OCI-LY3 (cell line): Measurements from ENCODE around the gene TSGA10IP.

Source experiments
- EZH2phosphoT487 ChIP-seq: fragments of 200-600 bp; shearing (Covaris generic); IDR thresholded peaks from 2 replicates; pipeline ENCODE4 v1.6.1; 2018; ENCODE audit warnings: antibody characterized with exemption, mixed run types, low read depth
- TF ChIP-seq, protein P1 (sequence below): fragments of 200-600, 300-600 bp; sonication (generic); IDR thresholded peaks from 2 replicates; pipeline ENCODE4 v1.5.1; 2014; ENCODE audit warnings: antibody characterized with exemption, low read length, low read depth

DNA sequence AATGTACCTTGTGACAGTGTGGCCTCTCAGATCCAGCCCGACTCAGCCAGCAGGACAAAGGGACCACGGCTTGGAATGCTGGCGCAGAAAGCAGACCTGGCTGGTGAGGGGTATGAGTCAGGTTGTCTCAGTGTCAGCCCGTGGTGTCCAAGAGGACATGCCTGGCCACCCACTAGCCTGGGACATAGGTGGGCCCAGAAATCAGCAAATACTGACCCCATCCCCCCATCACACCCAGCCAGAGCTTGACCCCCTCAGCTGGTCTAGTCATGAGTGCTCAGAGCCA lies 61.6 kb downstream of the TSGA10IP start:
- TF ChIP-seq, protein P1, sequence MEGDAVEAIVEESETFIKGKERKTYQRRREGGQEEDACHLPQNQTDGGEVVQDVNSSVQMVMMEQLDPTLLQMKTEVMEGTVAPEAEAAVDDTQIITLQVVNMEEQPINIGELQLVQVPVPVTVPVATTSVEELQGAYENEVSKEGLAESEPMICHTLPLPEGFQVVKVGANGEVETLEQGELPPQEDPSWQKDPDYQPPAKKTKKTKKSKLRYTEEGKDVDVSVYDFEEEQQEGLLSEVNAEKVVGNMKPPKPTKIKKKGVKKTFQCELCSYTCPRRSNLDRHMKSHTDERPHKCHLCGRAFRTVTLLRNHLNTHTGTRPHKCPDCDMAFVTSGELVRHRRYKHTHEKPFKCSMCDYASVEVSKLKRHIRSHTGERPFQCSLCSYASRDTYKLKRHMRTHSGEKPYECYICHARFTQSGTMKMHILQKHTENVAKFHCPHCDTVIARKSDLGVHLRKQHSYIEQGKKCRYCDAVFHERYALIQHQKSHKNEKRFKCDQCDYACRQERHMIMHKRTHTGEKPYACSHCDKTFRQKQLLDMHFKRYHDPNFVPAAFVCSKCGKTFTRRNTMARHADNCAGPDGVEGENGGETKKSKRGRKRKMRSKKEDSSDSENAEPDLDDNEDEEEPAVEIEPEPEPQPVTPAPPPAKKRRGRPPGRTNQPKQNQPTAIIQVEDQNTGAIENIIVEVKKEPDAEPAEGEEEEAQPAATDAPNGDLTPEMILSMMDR = no peak
- TF ChIP-seq EZH2phosphoT487 = no peak
